GM23248 (cell line): ENCODE data around the gene UFD1.

ENCODE experiments used
- EZH2 ChIP-seq: fragments of 200-600 bp; sonication (generic); IDR thresholded peaks from 2 replicates; pipeline ENCODE4 v1.6.1; 2018; ENCODE audit warnings: antibody characterized with exemption, mild to moderate bottlenecking; ENCODE audit not compliant: insufficient read depth, poor library complexity, severe bottlenecking
- EZH2phosphoT487 ChIP-seq: fragments of 200-600 bp; sonication (generic); IDR thresholded peaks from 2 replicates; pipeline ENCODE4 v1.6.1; 2018; ENCODE audit warnings: antibody characterized with exemption, moderate library complexity, mild to moderate bottlenecking, low read depth; ENCODE audit not compliant: insufficient read depth

GRCh38 chr22:19457828-19458428 is 21.1 kb downstream of the UFD1 start:
- TF ChIP-seq EZH2 (no peak), EZH2phosphoT487 (no peak)
